ENCODE measurements around the gene NLRP1. TPM values are rescaled to one million over a fixed set of nuclear protein-coding genes. Genes with fewer than 3 reads are reported as not detected.

The NLRP1 gene
- 76.9 TPM for polyA plus RNA-seq (2013, experiment 1 of 2)
- polyA plus RNA-seq (2013, experiment 2 of 2) = 73.7 TPM

- no peaks in the 10 kb centered on the region for H3K9me3 ChIP-seq (replicated peaks in 1 of 2; ENCODE audit: control insufficient read depth in 2 of 2, insufficient read depth in 1 of 2, low read depth in 1 of 2, low read length in 2 of 2)
- H2AFZ ChIP-seq (ENCODE audit: low read length) = no peak within 1 kb of the TSS
- H3K4me3 ChIP-seq (ENCODE audit: low read length in 2 of 2) = no peak within 1 kb of the TSS
- H2BK15ac ChIP-seq (ENCODE audit: low read length) = peak within 1 kb of the TSS; percentile 40
- H3K79me1 ChIP-seq (ENCODE audit: low read depth, low read length) = no peaks in the 10 kb centered on the region
- DNase-seq (ENCODE audit: low spot score) = no peak
- H3K4me1 ChIP-seq (ENCODE audit: control insufficient read depth in 2 of 2, insufficient read depth in 1 of 2, low read depth in 1 of 2, low read length in 2 of 2) = no peaks in the 10 kb centered on the region
- peak within 1 kb of the TSS; percentile 47 for H3K14ac ChIP-seq (ENCODE audit: low read length)
- H3K27ac ChIP-seq (replicated peaks; ENCODE audit: low read length) = no peak within 1 kb of the TSS
- peak within 1 kb of the TSS; percentile 5 for H3K23ac ChIP-seq (ENCODE audit: low read depth, low read length, poor library complexity)
- H4K8ac ChIP-seq (ENCODE audit: low read depth, low read length) = peak within 1 kb of the TSS; percentile 1
- H2BK120ac ChIP-seq (ENCODE audit: low read depth, low read length) = no peak within 1 kb of the TSS
- H3K4me2 ChIP-seq (ENCODE audit: insufficient read depth, low read length, poor library complexity, severe bottlenecking) = no peak within 1 kb of the TSS
- peak within 1 kb of the TSS; percentile 75 for H3K18ac ChIP-seq (ENCODE audit: low read length)
- no peaks in the 10 kb centered on the region for H3K36me3 ChIP-seq (replicated peaks in 1 of 2; ENCODE audit: control insufficient read depth in 2 of 2, insufficient read depth in 2 of 2, low read length in 2 of 2)
- no peak within 1 kb of the TSS for H3K4ac ChIP-seq (ENCODE audit: low read length)
- no peak within 1 kb of the TSS for H4K91ac ChIP-seq (ENCODE audit: low read depth, low read length, poor library complexity)
- peak within 1 kb of the TSS; percentile 32 for H2BK12ac ChIP-seq (ENCODE audit: low read length)
- H3K27me3 ChIP-seq (ENCODE audit: control insufficient read depth in 3 of 3, insufficient read depth in 3 of 3, low read depth in 1 of 3, low read length in 3 of 3) = no peaks in the 10 kb centered on the region
- H2BK5ac ChIP-seq (ENCODE audit: low read length) = peak within 1 kb of the TSS; percentile 31
- no CpG with 5 or more reads among the region's 14 CpGs for WGBS, 2 donors (ENCODE audit: extremely low coverage in 2 of 2, insufficient read length in 2 of 2, insufficient replicate concordance in 1 of 2)
- H2AK5ac ChIP-seq (ENCODE audit: low read depth, low read length) = peak within 1 kb of the TSS; percentile 68
- no peak within 1 kb of the TSS for H3K9ac ChIP-seq (ENCODE audit: low read depth, low read length, poor library complexity)
These were observed at the start of gene NLRP1 for GRCh38 chr17:5584383-5585286. NLRP1 (minus strand) TSS chr17:5584509; CDS start chr17:5583957, 552 bp downstream.

- Histone ChIP-seq H2BK5ac (ENCODE audit: low read length) (no peak overlapping the region), H4K8ac (ENCODE audit: low read depth, low read length) (no peak overlapping the region), H3K4me3 (ENCODE audit: low read length in 2 of 2) (no peak overlapping the region), H3K4me1 (ENCODE audit: control insufficient read depth in 2 of 2, insufficient read depth in 1 of 2, low read depth in 1 of 2, low read length in 2 of 2) (no peaks in the 10 kb centered on the region), H3K27me3 (ENCODE audit: control insufficient read depth in 3 of 3, insufficient read depth in 3 of 3, low read depth in 1 of 3, low read length in 3 of 3) (peaks cover 0 to 2% (median 0%) of the 10 kb centered on the region in 3 experiments), H3K23ac (ENCODE audit: low read depth, low read length, poor library complexity) (no peak overlapping the region), H3K36me3 (replicated peaks in 1 of 2; ENCODE audit: control insufficient read depth in 2 of 2, insufficient read depth in 2 of 2, low read length in 2 of 2) (no peaks in the 10 kb centered on the region), H3K18ac (ENCODE audit: low read length) (no peak overlapping the region), H3K14ac (ENCODE audit: low read length) (no peak overlapping the region), H2BK12ac (ENCODE audit: low read length) (no peak overlapping the region), H2AFZ (ENCODE audit: low read length) (no peak overlapping the region), H2BK120ac (ENCODE audit: low read depth, low read length) (no peak overlapping the region), H3K27ac (replicated peaks; ENCODE audit: low read length) (no peak overlapping the region), H3K9me3 (replicated peaks in 1 of 2; ENCODE audit: control insufficient read depth in 2 of 2, insufficient read depth in 1 of 2, low read depth in 1 of 2, low read length in 2 of 2) (peaks cover 0 to 2% of the 10 kb centered on the region in 2 donors), H2AK5ac (ENCODE audit: low read depth, low read length) (no peak overlapping the region), H2BK15ac (ENCODE audit: low read length) (no peak overlapping the region), H4K91ac (ENCODE audit: low read depth, low read length, poor library complexity) (no peak overlapping the region), H3K9ac (ENCODE audit: low read depth, low read length, poor library complexity) (no peak overlapping the region), H3K4me2 (ENCODE audit: insufficient read depth, low read length, poor library complexity, severe bottlenecking) (no peak overlapping the region), H3K4ac (ENCODE audit: low read length) (no peak overlapping the region), H3K79me1 (ENCODE audit: low read depth, low read length) (no peaks in the 10 kb centered on the region)
- no peak for DNase-seq (ENCODE audit: low spot score)
- WGBS, 2 donors (ENCODE audit: extremely low coverage in 2 of 2, insufficient read length in 2 of 2, insufficient replicate concordance in 1 of 2) = no CpG with 5 or more reads among the region's 3 CpGs
These were observed 47.8 kb upstream of the NLRP1 start for GRCh38 chr17:5631958-5632590.

GRCh38 chr17:5630434-5630833 is 46.1 kb upstream of the NLRP1 start:
- Histone ChIP-seq H3K36me3 (replicated peaks in 1 of 2; ENCODE audit: control insufficient read depth in 2 of 2, insufficient read depth in 2 of 2, low read length in 2 of 2) (no peaks in the 10 kb centered on the region), H2BK12ac (ENCODE audit: low read length) (no peak overlapping the region), H2AK5ac (ENCODE audit: low read depth, low read length) (no peak overlapping the region), H3K23ac (ENCODE audit: low read depth, low read length, poor library complexity) (no peak overlapping the region), H3K27me3 (ENCODE audit: control insufficient read depth in 3 of 3, insufficient read depth in 3 of 3, low read depth in 1 of 3, low read length in 3 of 3) (peaks cover 0 to 2% (median 0%) of the 10 kb centered on the region in 3 experiments), H2BK5ac (ENCODE audit: low read length) (no peak overlapping the region), H3K14ac (ENCODE audit: low read length) (no peak overlapping the region), H2BK15ac (ENCODE audit: low read length) (no peak overlapping the region), H3K79me1 (ENCODE audit: low read depth, low read length) (no peaks in the 10 kb centered on the region), H3K4me2 (ENCODE audit: insufficient read depth, low read length, poor library complexity, severe bottlenecking) (no peak overlapping the region), H3K27ac (replicated peaks; ENCODE audit: low read length) (no peak overlapping the region), H2AFZ (ENCODE audit: low read length) (no peak overlapping the region), H3K9ac (ENCODE audit: low read depth, low read length, poor library complexity) (no peak overlapping the region), H4K91ac (ENCODE audit: low read depth, low read length, poor library complexity) (no peak overlapping the region), H3K4me3 (ENCODE audit: low read length in 2 of 2) (no peak overlapping the region), H3K4me1 (ENCODE audit: control insufficient read depth in 2 of 2, insufficient read depth in 1 of 2, low read depth in 1 of 2, low read length in 2 of 2) (no peaks in the 10 kb centered on the region), H3K4ac (ENCODE audit: low read length) (no peak overlapping the region), H3K9me3 (replicated peaks in 1 of 2; ENCODE audit: control insufficient read depth in 2 of 2, insufficient read depth in 1 of 2, low read depth in 1 of 2, low read length in 2 of 2) (peaks cover 0 to 2% of the 10 kb centered on the region in 2 donors), H4K8ac (ENCODE audit: low read depth, low read length) (no peak overlapping the region), H3K18ac (ENCODE audit: low read length) (no peak overlapping the region), H2BK120ac (ENCODE audit: low read depth, low read length) (no peak overlapping the region)
- no CpG with 5 or more reads among the region's 2 CpGs for WGBS, 2 donors (ENCODE audit: extremely low coverage in 2 of 2, insufficient read length in 2 of 2, insufficient replicate concordance in 1 of 2)
- DNase-seq (ENCODE audit: low spot score) = no peak

GRCh38 chr17:5629128-5629527 is 44.8 kb upstream of the NLRP1 start:
- no peak overlapping the region for H2BK15ac ChIP-seq (ENCODE audit: low read length)

More at GRCh38 chr17:5629128-5629527, 44.8 kb upstream of the NLRP1 start:
- no CpG with 5 or more reads among the region's 7 CpGs for whole genome bisulfite sequencing, 2 donors (ENCODE audit: extremely low coverage in 2 of 2, insufficient read length in 2 of 2, insufficient replicate concordance in 1 of 2)
- H4K8ac ChIP-seq (ENCODE audit: low read depth, low read length) = no peak overlapping the region
- H3K14ac ChIP-seq (ENCODE audit: low read length) = no peak overlapping the region
- H3K4me3 ChIP-seq (ENCODE audit: low read length in 2 of 2) = no peak overlapping the region
- no peaks in the 10 kb centered on the region for H3K4me1 ChIP-seq (ENCODE audit: control insufficient read depth in 2 of 2, insufficient read depth in 1 of 2, low read depth in 1 of 2, low read length in 2 of 2)
- no peak overlapping the region for H2BK5ac ChIP-seq (ENCODE audit: low read length)
- H3K4ac ChIP-seq (ENCODE audit: low read length) = no peak overlapping the region
- no peak overlapping the region for H3K27ac ChIP-seq (replicated peaks; ENCODE audit: low read length)
- H3K23ac ChIP-seq (ENCODE audit: low read depth, low read length, poor library complexity) = no peak overlapping the region
- no peak overlapping the region for H3K18ac ChIP-seq (ENCODE audit: low read length)
- no peak overlapping the region for H4K91ac ChIP-seq (ENCODE audit: low read depth, low read length, poor library complexity)
- H3K4me2 ChIP-seq (ENCODE audit: insufficient read depth, low read length, poor library complexity, severe bottlenecking) = no peak overlapping the region
- H3K9ac ChIP-seq (ENCODE audit: low read depth, low read length, poor library complexity) = no peak overlapping the region
- DNase-seq (ENCODE audit: low spot score) = no peak
- H2BK120ac ChIP-seq (ENCODE audit: low read depth, low read length) = no peak overlapping the region
- H2AFZ ChIP-seq (ENCODE audit: low read length) = no peak overlapping the region
- H3K27me3 ChIP-seq (ENCODE audit: control insufficient read depth in 3 of 3, insufficient read depth in 3 of 3, low read depth in 1 of 3, low read length in 3 of 3) = peaks cover 0 to 2% (median 0%) of the 10 kb centered on the region in 3 experiments
- H3K79me1 ChIP-seq (ENCODE audit: low read depth, low read length) = no peaks in the 10 kb centered on the region
- H3K36me3 ChIP-seq (replicated peaks in 1 of 2; ENCODE audit: control insufficient read depth in 2 of 2, insufficient read depth in 2 of 2, low read length in 2 of 2) = no peaks in the 10 kb centered on the region
- no peak overlapping the region for H2AK5ac ChIP-seq (ENCODE audit: low read depth, low read length)
- H2BK12ac ChIP-seq (ENCODE audit: low read length) = no peak overlapping the region
- peaks cover 0 to 2% of the 10 kb centered on the region in 2 donors for H3K9me3 ChIP-seq (replicated peaks in 1 of 2; ENCODE audit: control insufficient read depth in 2 of 2, insufficient read depth in 1 of 2, low read depth in 1 of 2, low read length in 2 of 2)

All from neuronal stem cell (in vitro differentiated cells).